Skeletal muscle cell (primary cell): ENCODE measurements around the gene TFAP2E.

ENCODE experiments used
- DNase-seq: peaks from one replicate; pipeline ENCODE4 v3.0.0-alpha.2; 2010; ENCODE audit warnings: low read depth
- H3K4me3 ChIP-seq: 2 replicates; pipeline ENCODE4 v1.5.1; 2011; ENCODE audit warnings: low read depth, mild to moderate bottlenecking, control low read depth, low read length, moderate library complexity

Gene TFAP2E

GRCh38 chr1:35556484-35557117 is 16.5 kb upstream of the TFAP2E start:
- no peak for DNase-seq
- H3K4me3 ChIP-seq: peak overlapping the region; percentile 86

GRCh38 chr1:35557118-35557610 is 15.9 kb upstream of the TFAP2E start, which contains the start of gene KIAA0319L:
TSS of gene KIAA0319L (minus strand) at chr1:35557403. CDS start at chr1:35554491, 2,912 bp downstream.
- no peak for DNase-seq
- peak within 1 kb of the TSS; percentile 86 for H3K4me3 ChIP-seq

- DNase-seq: peak; percentile 93
- H3K4me3 ChIP-seq: peak within 1 kb of the TSS; percentile 86
These were observed 15.3 kb upstream of the TFAP2E start, which contains the start of gene NCDN for GRCh38 chr1:35557611-35558373. TSS of gene NCDN (plus strand) at chr1:35557799. CDS start at chr1:35558191, 392 bp downstream.

- no peak for DNase-seq
- H3K4me3 ChIP-seq: peak overlapping the region; percentile 86
These were observed 14.5 kb upstream of the TFAP2E start for GRCh38 chr1:35558374-35559316.

- peak overlapping the region; percentile 86 for H3K4me3 ChIP-seq
- no peak for DNase-seq
These were observed 13.7 kb upstream of the TFAP2E start for GRCh38 chr1:35559317-35559944.

- H3K4me3 ChIP-seq: no peak overlapping the region
- no peak for DNase-seq
These were observed 12.6 kb upstream of the TFAP2E start for GRCh38 chr1:35560256-35561225.

GRCh38 chr1:35561297-35561971 is 11.7 kb upstream of the TFAP2E start:
- no peak overlapping the region for H3K4me3 ChIP-seq
- DNase-seq: no peak

- no peak overlapping the region for H3K4me3 ChIP-seq
These were observed 11.0 kb upstream of the TFAP2E start for GRCh38 chr1:35561972-35562680.

GRCh38 chr1:35563166-35563565 is 9.9 kb upstream of the TFAP2E start:
- no peak for DNase-seq
- H3K4me3 ChIP-seq: no peak overlapping the region

More at GRCh38 chr1:35561972-35562680, 11.0 kb upstream of the TFAP2E start:
- no peak for DNase-seq

- no peak overlapping the region for H3K4me3 ChIP-seq
- DNase-seq: no peak
These were observed 8.9 kb upstream of the TFAP2E start for GRCh38 chr1:35564037-35564883.

GRCh38 chr1:35564884-35565741 is 8.0 kb upstream of the TFAP2E start:
- no peak overlapping the region for H3K4me3 ChIP-seq
- DNase-seq: no peak

GRCh38 chr1:35565742-35566133 is 7.4 kb upstream of the TFAP2E start:
- DNase-seq: no peak
- no peak overlapping the region for H3K4me3 ChIP-seq

GRCh38 chr1:35567947-35568558 is 5.1 kb upstream of the TFAP2E start:
- DNase-seq: no peak
- H3K4me3 ChIP-seq: no peak overlapping the region

GRCh38 chr1:35568975-35569395 is 4.1 kb upstream of the TFAP2E start:
- H3K4me3 ChIP-seq: no peak overlapping the region
- DNase-seq: no peak

GRCh38 chr1:35569936-35570335 is 3.2 kb upstream of the TFAP2E start:
- H3K4me3 ChIP-seq: no peak overlapping the region
- DNase-seq: no peak
